GM10248 (cell line): ENCODE results near the gene ABCD4.
"Not testable (repeated sequence)": the region's sequence is repeated elsewhere in the genome, so short reads cannot be mapped to it uniquely, and the experiment has no call there.

Experiments
- CTCF ChIA-PET: fragments of 300-600 bp; sonication (Branson Sonifier 250); formaldehyde crosslinking; extraction: SDS; loops from one replicate; lab custom pipeline; 2021; ENCODE audit warnings: antibody characterized with exemption; lab: Yijun Ruan, JAX
- POLR2A ChIA-PET: fragments of 350-650 bp; sonication (Branson Sonifier 250); formaldehyde crosslinking; extraction: SDS; loops from one replicate; lab custom pipeline; 2020; ENCODE audit warnings: antibody characterized with exemption; lab: Yijun Ruan, JAX
- DNase-seq: peaks from one replicate; pipeline ENCODE4 v3.0.0; 2012; ENCODE audit errors: extremely low spot score
- TF ChIP-seq, protein P1 (sequence below): IDR thresholded peaks from 2 replicates; pipeline ENCODE4 v1.5.1; 2012; ENCODE audit warnings: mild to moderate bottlenecking, low read depth; ENCODE audit errors: extremely low read depth, missing control alignments, control extremely low read depth

Gene ABCD4

DNA sequence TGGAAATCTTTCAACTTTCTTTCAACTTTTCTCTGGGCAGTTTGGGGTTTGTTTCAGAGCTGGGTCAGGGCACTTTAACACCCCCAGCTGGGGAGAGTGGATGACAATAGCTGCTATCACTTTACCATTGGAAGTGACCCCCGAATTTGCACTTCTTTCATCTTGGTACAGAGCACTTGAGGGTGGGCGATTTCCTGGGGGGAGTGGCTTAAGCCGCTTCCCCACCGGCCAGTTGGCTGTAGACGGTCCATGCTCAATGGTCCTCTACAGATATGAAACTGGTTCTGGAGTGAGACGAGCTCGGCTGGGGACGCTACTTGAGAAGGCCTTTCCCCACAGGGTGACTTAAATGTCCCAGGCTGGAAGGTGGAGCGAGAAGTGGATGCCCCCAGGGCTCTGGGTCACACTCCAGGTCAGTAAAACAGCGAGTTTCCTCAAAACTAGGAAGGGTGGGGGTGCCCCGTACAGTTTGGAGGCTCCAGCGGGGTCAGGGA is 45.6 kb upstream of the ABCD4 start, which contains the start of gene VRTN:
Gene VRTN, plus strand, starts transcription at position 231 of the 494 bp plus-strand sequence. CDS start 8,313 bp downstream, outside the sequence.
- ChIA-PET CTCF (interaction anchor here (0.6 to 1.8 kb wide), 6 partner anchors 9 to 118 kb away, joined by 3 to 6 read pairs (median 3); no protein-coding TSS in a partner anchor), POLR2A (no interaction called here)
- no peak for DNase-seq
- TF ChIP-seq, protein P1, sequence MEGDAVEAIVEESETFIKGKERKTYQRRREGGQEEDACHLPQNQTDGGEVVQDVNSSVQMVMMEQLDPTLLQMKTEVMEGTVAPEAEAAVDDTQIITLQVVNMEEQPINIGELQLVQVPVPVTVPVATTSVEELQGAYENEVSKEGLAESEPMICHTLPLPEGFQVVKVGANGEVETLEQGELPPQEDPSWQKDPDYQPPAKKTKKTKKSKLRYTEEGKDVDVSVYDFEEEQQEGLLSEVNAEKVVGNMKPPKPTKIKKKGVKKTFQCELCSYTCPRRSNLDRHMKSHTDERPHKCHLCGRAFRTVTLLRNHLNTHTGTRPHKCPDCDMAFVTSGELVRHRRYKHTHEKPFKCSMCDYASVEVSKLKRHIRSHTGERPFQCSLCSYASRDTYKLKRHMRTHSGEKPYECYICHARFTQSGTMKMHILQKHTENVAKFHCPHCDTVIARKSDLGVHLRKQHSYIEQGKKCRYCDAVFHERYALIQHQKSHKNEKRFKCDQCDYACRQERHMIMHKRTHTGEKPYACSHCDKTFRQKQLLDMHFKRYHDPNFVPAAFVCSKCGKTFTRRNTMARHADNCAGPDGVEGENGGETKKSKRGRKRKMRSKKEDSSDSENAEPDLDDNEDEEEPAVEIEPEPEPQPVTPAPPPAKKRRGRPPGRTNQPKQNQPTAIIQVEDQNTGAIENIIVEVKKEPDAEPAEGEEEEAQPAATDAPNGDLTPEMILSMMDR: no peak

DNA sequence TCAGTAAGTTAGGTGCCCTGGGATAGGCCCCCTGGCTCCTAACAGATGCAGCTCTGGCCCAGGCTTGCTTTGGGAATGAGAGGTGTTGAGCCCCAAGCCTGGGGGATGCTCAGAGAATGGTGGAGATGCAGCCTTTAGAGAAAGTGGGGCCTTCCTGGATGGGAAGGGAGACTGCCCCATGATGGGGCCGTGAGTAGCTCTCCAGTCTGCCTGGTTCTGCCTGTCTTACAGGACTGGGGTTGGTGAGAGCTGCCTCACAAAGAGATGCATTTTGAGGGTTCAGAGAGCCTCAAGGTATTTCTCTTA is 45.0 kb upstream of the ABCD4 start:
- POLR2A ChIA-PET: no interaction called here
- CTCF ChIA-PET: interaction anchor here (0.8 to 1.8 kb wide), 5 partner anchors 8 to 119 kb away, joined by 3 to 6 read pairs (median 3); no protein-coding TSS in a partner anchor
- TF ChIP-seq, protein P1: no peak
- no peak for DNase-seq

DNA sequence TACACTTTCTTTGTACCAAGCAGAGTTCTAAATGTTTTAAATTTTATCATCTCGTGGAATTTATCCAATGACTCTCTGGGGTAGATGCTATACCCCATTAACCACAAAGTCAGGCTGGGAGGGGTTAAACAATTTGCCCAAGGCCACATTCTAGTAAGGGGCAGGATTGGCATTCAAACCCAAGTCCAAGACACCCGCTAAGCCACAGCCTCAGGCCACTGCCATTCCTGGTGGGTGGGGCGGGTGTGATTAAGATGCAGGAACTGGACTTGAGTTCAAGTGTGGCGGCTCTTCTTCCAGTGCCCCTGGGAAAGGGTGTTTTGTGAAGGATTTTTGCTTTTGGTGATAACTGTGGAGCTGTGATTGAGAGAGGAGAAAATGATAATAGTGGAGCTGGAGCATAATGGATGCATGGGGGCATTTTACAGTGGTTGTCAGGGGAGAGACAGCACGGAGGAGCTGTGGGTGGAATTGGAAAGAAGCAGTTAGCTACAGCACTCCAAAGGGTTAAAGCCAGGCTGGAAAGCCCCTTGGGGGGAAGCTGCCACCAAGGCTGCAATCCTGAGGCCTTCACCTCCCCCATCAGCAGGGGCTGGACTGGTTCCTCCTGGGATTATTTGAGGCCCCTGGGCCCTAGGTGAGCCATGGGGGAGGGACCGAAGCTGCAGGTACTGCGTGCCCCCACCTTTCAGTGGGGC is 44.5 kb upstream of the ABCD4 start:
- CTCF ChIA-PET: interaction anchor here (0.8 to 1.8 kb wide), 4 partner anchors 8 to 21 kb away, joined by 3 to 6 read pairs (median 4); no protein-coding TSS in a partner anchor
- TF ChIP-seq, protein P1: no peak
- POLR2A ChIA-PET: no interaction called here
- DNase-seq: no peak

DNA sequence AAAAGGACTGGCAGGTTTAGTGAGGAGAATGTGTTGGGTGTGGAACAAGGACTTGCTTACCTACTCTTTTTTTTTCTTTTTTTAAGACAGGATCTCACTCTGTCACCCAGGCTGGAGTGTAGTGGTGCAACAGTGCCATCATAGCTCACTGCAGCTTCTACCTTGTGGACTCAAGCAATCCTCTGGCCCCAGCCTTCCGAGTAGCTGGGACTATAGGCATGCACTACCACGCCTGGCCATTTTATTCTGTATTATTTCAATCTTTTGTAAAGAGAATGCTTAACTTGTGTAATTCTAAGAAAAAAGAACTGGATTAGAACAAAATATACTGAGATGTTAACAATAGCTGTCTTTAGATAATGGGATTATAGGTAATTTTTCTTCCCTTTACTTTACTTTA is 43.6 kb upstream of the ABCD4 start:
- ChIA-PET CTCF (interaction anchor here (1.6 kb wide), 1 partner anchor 17 kb away, joined by 4 read pairs; no protein-coding TSS in a partner anchor), POLR2A (no interaction called here)
- no peak for DNase-seq
- TF ChIP-seq, protein P1: no peak

DNA sequence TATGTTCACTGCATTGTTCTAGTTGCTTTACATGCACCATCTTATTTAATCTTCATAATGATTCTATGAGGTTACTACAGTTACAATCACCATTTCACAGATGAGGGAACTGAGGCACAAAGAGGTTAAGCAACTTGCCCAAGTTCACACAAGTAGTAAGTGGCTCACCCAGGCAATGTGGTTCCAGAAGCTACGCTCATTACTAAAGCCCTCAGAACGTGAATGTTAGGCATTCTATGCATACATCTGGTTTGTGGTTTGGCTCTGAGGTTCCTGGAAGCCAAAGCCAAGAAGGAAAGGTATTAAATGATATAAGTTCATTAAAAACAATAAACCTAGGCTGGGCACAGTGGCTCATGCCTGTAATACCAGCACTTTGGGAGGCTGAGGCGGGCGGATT is 31.2 kb upstream of the ABCD4 start:
- CTCF ChIA-PET: interaction anchor here (1.3 kb wide), 1 partner anchor 30 kb away, joined by 3 read pairs; no protein-coding TSS in a partner anchor
- TF ChIP-seq, protein P1: no peak
- DNase-seq: no peak
- POLR2A ChIA-PET: no interaction called here

DNA sequence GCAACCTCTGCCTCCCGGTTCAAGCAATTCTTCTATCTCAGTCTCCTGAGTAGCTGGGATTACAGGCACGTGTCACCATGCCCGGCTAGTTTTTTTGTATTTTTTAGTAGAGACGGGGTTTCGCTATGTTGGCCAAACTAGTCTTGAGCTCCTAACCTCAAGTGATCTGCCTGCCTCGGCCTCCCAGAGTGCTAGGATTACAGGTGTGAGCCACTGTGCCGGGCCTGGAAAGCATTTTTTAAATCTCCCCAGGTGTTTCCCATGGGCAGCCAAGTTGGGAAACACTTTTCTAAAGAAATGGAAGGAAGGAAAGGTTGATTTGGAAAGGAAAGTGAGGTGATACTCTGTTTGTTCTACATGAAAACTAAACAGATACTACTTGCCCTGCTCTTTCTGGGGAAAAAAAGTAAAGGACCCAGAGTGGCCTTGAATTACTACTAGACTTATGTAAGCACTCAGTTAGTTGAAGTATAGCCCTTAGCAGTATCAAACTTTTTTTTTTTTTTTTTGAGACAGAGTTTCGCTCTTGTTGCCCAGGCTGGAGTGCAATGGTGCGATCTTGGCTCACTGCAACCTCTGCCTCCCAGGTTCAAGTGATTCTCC is 27.3 kb upstream of the ABCD4 start:
- DNase-seq, POLR2A ChIA-PET, CTCF ChIA-PET: not testable (repeated sequence)
